ENCODE results near the gene CKAP2L. TPM values are rescaled to one million over a fixed set of nuclear protein-coding genes. Genes with fewer than 3 reads are reported as not detected.

CKAP2L gene
- total RNA-seq, 1 donor from 2014 or later = not detected

DNA sequence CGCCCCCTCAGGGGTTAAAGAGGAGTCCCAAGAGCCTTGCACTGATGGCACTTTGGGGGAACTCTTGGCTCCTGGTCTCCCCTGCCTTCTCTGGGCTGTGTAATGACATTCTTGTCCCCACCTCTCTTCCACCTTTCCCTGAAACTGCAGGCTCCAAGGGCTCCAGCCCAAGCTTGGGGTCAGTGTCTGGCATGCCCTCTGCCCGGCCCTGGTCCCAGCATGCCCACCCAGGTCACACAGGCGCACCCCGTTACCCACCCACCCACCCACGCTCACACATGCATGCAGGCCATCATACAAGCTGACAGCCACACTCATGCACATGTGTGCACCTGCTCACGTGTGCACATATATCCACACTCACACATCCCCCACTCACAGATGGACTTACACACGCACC, 50.5 kb downstream of the CKAP2L start:
- intact Hi-C loops (cut with DNase I) = no loop called here
- no peak for DNase-seq (ENCODE audit: low spot score in 2 of 2)
- H3K4me1 ChIP-seq = no peaks in the 10 kb centered on the region
- no peak overlapping the region for H3K4me3 ChIP-seq
- no peaks in the 10 kb centered on the region for H3K27me3 ChIP-seq
- no peaks in the 10 kb centered on the region for H3K36me3 ChIP-seq
- no peaks in the 10 kb centered on the region for H3K9me3 ChIP-seq
- H3K27ac ChIP-seq = no peak overlapping the region
- TF ChIP-seq, protein P1, sequence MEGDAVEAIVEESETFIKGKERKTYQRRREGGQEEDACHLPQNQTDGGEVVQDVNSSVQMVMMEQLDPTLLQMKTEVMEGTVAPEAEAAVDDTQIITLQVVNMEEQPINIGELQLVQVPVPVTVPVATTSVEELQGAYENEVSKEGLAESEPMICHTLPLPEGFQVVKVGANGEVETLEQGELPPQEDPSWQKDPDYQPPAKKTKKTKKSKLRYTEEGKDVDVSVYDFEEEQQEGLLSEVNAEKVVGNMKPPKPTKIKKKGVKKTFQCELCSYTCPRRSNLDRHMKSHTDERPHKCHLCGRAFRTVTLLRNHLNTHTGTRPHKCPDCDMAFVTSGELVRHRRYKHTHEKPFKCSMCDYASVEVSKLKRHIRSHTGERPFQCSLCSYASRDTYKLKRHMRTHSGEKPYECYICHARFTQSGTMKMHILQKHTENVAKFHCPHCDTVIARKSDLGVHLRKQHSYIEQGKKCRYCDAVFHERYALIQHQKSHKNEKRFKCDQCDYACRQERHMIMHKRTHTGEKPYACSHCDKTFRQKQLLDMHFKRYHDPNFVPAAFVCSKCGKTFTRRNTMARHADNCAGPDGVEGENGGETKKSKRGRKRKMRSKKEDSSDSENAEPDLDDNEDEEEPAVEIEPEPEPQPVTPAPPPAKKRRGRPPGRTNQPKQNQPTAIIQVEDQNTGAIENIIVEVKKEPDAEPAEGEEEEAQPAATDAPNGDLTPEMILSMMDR (IDR thresholded peaks at IDR 0.05) = no peak

DNA sequence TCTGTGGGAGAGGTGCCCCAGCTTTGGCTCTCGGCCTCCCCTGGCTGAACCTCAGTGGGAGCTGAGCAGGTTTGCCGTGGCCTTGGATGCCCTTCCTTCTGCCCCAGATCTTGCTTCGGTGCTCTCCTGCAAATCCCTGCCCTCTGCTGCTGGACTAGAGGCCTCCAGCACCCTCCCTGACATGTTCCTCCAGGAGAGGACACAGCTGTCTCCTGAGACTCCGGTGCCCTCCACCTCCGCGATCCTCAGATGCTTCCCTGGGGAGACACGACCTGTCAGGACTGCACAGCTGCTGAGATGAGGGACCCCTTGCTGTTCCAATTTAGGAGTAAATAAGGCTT, 50.9 kb downstream of the CKAP2L start:
- Histone ChIP-seq H3K27ac (no peak overlapping the region), H3K4me3 (no peak overlapping the region), H3K27me3 (no peaks in the 10 kb centered on the region), H3K36me3 (no peaks in the 10 kb centered on the region), H3K9me3 (no peaks in the 10 kb centered on the region), H3K4me1 (no peaks in the 10 kb centered on the region)
- TF ChIP-seq, protein P1 (IDR thresholded peaks at IDR 0.05) = no peak
- no peak for DNase-seq (ENCODE audit: low spot score in 2 of 2)
- intact Hi-C loops (cut with DNase I) = no loop called here

DNA sequence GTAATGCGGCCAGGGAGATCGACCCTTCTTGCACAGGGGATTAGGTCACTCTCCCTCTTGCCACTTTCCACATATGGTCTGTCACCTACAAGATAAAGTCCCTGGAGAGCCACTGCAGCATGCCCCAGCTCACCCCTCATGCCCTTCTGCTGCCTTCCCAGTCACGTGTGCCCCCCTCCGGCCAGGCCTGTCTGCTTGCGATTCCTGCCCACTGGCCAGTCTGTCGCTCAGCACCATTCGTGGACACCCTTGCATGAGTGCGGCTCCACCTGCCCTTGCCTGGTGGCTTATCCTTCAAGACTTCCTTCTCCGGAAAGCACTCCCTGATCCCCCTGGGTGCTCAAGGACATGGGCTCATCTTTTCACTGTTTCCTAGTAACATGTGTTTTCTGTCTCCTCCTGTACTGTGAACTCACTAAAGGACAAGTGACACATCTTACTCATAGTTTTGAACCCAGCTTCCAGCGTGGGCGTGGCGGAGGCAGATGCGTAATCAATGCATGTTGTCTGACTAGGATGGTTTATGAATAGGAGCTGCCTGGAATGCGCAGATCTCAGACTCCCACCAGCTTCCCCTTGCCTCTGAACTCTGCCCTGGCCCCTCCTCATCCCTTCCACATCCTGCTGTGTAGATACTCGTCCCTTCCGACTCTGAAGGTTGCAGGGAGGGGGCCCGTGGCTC, 51.4 kb downstream of the CKAP2L start:
- no peak for DNase-seq (ENCODE audit: low spot score in 2 of 2)
- no peaks in the 10 kb centered on the region for H3K9me3 ChIP-seq
- intact Hi-C loops (cut with DNase I) = no loop called here

DNA sequence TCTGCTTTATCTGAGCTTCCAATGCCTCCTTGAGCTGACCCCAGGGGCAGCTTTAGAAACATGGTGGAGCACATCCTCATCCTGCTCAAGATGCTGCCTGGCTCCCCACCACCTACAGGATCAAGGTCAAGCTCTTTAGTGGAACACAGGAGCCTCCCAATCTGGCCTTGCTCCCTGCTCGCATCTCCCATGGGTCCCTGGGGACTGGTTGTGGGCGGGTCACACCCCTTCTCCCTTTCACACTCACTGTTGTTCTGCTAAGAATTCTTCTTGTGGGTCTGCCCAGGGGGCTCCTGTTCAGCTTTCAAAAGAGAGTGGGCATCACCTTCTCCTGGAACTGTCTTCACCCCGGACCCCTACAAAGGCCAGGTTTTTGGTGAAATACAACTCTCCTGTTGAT, 51.9 kb downstream of the CKAP2L start:
- intact Hi-C loops (cut with DNase I) = no loop called here
- no peaks in the 10 kb centered on the region for H3K27me3 ChIP-seq
- DNase-seq (ENCODE audit: low spot score in 2 of 2) = no peak
- TF ChIP-seq, protein P1 (IDR thresholded peaks at IDR 0.05) = no peak
- no peaks in the 10 kb centered on the region for H3K4me1 ChIP-seq
- no peak overlapping the region for H3K4me3 ChIP-seq
- H3K9me3 ChIP-seq = no peaks in the 10 kb centered on the region
- H3K36me3 ChIP-seq = no peaks in the 10 kb centered on the region
- no peak overlapping the region for H3K27ac ChIP-seq

More for the DNA sequence above, 51.4 kb downstream of the CKAP2L start:
- TF ChIP-seq, protein P1 (IDR thresholded peaks at IDR 0.05) = no peak
- Histone ChIP-seq H3K4me3 (no peak overlapping the region), H3K4me1 (no peaks in the 10 kb centered on the region), H3K27ac (no peak overlapping the region), H3K36me3 (no peaks in the 10 kb centered on the region), H3K27me3 (no peaks in the 10 kb centered on the region)

GRCh38 chr2:112710956-112711750, 53.3 kb downstream of the CKAP2L start:
- Histone ChIP-seq H3K27ac (no peak overlapping the region), H3K4me1 (no peaks in the 10 kb centered on the region), H3K4me3 (no peak overlapping the region), H3K27me3 (no peaks in the 10 kb centered on the region), H3K36me3 (no peaks in the 10 kb centered on the region), H3K9me3 (no peaks in the 10 kb centered on the region)
- no peak for DNase-seq (ENCODE audit: low spot score in 2 of 2)
- intact Hi-C loops (cut with DNase I) = no loop called here
- TF ChIP-seq, protein P1 (IDR thresholded peaks at IDR 0.05) = no peak

Measured in ascending aorta (tissue), 2 donors.